ENCODE measurements around the gene RNF169. TPM values are rescaled to one million over a fixed set of nuclear protein-coding genes. Genes with fewer than 3 reads are reported as not detected.

Gene RNF169
- total RNA-seq, 1 experiment from 2014 or later: 19.7 TPM

DNA sequence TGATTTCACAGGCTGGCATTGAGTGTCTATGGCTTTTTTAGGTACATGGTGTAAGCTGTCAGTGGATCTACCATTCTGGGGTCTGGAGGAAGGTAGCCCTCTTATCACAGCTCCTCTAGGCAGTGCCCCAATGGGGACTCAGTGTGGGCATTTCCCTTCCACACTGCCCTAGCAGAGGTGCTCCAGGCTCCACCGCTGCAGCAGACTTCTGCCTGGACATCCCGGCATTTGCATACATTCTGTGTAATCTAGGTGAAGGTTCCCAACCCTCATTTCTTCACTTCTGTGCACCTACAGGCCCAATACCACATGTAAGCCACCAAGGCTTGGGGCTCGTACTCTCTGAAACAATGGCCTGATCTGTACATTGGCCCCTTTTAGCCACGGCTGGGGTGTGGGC lies 78.3 kb downstream of the RNF169 start:
- Histone ChIP-seq H3K9me3 (ENCODE audit: low read depth, low read length, poor library complexity, severe bottlenecking) (peaks cover 38% of the 10 kb centered on the region), H3K27me3 (replicated peaks; ENCODE audit: insufficient read depth, low read depth, low read length, poor library complexity) (no peaks in the 10 kb centered on the region), H3K27ac (ENCODE audit: low read depth, low read length, poor library complexity, severe bottlenecking) (no peak overlapping the region), H3K4me3 (ENCODE audit: low read depth, low read length, poor library complexity, severe bottlenecking) (no peak overlapping the region), H3K4me1 (ENCODE audit: insufficient read depth, low read length, poor library complexity, severe bottlenecking) (no peaks in the 10 kb centered on the region), H3K36me3 (ENCODE audit: insufficient read depth, low read length, poor library complexity, severe bottlenecking) (peaks cover 32% of the 10 kb centered on the region)
- intact Hi-C loops (cut with micrococcal nuclease; ENCODE audit: unreplicated experiment): no loop called here
- DNase-seq (ENCODE audit: low spot score): no peak
- no TSS peak for BruUV-seq (replicated peaks)
- POLR2A ChIA-PET (ENCODE audit: low non-redundant PET): no interaction called here
- CTCF ChIA-PET: no interaction called here
- no peak for TF ChIP-seq EZH2 (IDR thresholded peaks at IDR 0.05; ENCODE audit: borderline replicate concordance, low read depth, low read length, poor library complexity, severe bottlenecking)
- TF ChIP-seq, protein P1, sequence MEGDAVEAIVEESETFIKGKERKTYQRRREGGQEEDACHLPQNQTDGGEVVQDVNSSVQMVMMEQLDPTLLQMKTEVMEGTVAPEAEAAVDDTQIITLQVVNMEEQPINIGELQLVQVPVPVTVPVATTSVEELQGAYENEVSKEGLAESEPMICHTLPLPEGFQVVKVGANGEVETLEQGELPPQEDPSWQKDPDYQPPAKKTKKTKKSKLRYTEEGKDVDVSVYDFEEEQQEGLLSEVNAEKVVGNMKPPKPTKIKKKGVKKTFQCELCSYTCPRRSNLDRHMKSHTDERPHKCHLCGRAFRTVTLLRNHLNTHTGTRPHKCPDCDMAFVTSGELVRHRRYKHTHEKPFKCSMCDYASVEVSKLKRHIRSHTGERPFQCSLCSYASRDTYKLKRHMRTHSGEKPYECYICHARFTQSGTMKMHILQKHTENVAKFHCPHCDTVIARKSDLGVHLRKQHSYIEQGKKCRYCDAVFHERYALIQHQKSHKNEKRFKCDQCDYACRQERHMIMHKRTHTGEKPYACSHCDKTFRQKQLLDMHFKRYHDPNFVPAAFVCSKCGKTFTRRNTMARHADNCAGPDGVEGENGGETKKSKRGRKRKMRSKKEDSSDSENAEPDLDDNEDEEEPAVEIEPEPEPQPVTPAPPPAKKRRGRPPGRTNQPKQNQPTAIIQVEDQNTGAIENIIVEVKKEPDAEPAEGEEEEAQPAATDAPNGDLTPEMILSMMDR (conservative IDR thresholded peaks at IDR 0.05; ENCODE audit: low read depth, low read length): no peak

DNA sequence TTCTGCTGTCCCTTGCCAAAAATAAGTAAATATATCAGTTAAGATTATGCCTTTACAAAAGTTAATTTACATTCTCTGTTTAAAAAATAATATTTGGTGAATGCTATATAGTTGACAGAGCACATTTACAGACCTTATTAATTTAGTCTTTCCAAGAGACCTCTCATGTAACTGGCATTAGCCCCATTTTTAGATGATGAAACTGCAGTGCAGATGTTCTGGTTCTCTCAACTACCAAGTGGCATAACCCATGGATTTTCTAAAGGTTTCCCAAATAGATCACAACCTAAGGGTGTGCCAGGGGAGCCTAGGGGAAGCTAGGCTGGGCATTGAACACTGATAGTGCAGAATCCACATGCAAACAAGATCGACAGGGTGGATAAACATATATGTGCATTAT lies 88.5 kb downstream of the RNF169 start:
- H3K27ac ChIP-seq (ENCODE audit: low read depth, low read length, poor library complexity, severe bottlenecking): no peak overlapping the region
- no peaks in the 10 kb centered on the region for H3K27me3 ChIP-seq (replicated peaks; ENCODE audit: insufficient read depth, low read depth, low read length, poor library complexity)
- DNase-seq (ENCODE audit: low spot score): no peak
- ChIA-PET POLR2A (ENCODE audit: low non-redundant PET) (no interaction called here), CTCF (no interaction called here)
- H3K36me3 ChIP-seq (ENCODE audit: insufficient read depth, low read length, poor library complexity, severe bottlenecking): peaks cover 24% of the 10 kb centered on the region
- no peaks in the 10 kb centered on the region for H3K4me1 ChIP-seq (ENCODE audit: insufficient read depth, low read length, poor library complexity, severe bottlenecking)
- H3K9me3 ChIP-seq (ENCODE audit: low read depth, low read length, poor library complexity, severe bottlenecking): no peaks in the 10 kb centered on the region
- TF ChIP-seq, protein P1 (conservative IDR thresholded peaks at IDR 0.05; ENCODE audit: low read depth, low read length): no peak
- BruUV-seq (replicated peaks): no TSS peak
- no peak overlapping the region for H3K4me3 ChIP-seq (ENCODE audit: low read depth, low read length, poor library complexity, severe bottlenecking)
- intact Hi-C loops (cut with micrococcal nuclease; ENCODE audit: unreplicated experiment): no loop called here

DNA sequence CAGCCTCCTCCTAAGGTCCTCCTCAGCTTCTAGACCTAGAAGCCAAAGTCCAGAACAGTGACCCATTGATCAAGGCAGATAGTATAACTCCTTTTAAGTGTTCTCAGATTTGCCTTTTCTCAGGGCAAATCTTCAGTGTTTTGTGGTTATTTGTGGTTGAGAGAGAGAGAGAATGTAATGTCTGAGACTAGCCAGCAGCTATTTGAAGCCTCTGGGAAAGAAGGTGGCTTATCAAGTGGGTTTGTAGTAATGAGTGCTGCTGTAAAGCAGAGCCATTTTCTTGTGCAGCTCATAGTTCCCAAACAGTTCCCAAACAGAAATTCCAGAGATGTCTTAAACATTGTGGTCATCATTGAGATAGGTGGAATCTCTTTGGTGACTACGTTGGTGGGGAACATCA lies 89.5 kb downstream of the RNF169 start:
- H3K27ac ChIP-seq (ENCODE audit: low read depth, low read length, poor library complexity, severe bottlenecking): no peak overlapping the region
- TF ChIP-seq, protein P1 (conservative IDR thresholded peaks at IDR 0.05; ENCODE audit: low read depth, low read length): no peak
- TF ChIP-seq EZH2 (IDR thresholded peaks at IDR 0.05; ENCODE audit: borderline replicate concordance, low read depth, low read length, poor library complexity, severe bottlenecking): no peak
- CTCF ChIA-PET: no interaction called here
- no peaks in the 10 kb centered on the region for H3K4me1 ChIP-seq (ENCODE audit: insufficient read depth, low read length, poor library complexity, severe bottlenecking)
- DNase-seq (ENCODE audit: low spot score): no peak
- no peaks in the 10 kb centered on the region for H3K9me3 ChIP-seq (ENCODE audit: low read depth, low read length, poor library complexity, severe bottlenecking)
- intact Hi-C loops (cut with micrococcal nuclease; ENCODE audit: unreplicated experiment): no loop called here
- POLR2A ChIA-PET (ENCODE audit: low non-redundant PET): no interaction called here
- H3K27me3 ChIP-seq (replicated peaks; ENCODE audit: insufficient read depth, low read depth, low read length, poor library complexity): no peaks in the 10 kb centered on the region
- peaks cover 33% of the 10 kb centered on the region for H3K36me3 ChIP-seq (ENCODE audit: insufficient read depth, low read length, poor library complexity, severe bottlenecking)
- no peak overlapping the region for H3K4me3 ChIP-seq (ENCODE audit: low read depth, low read length, poor library complexity, severe bottlenecking)
- BruUV-seq (replicated peaks): no TSS peak
